LNCaP clone FGC (cell line): ENCODE measurements around the gene SLC6A9.
A peak's percentile ranks its signal among the peaks of the same experiment; 100 is the strongest.

ENCODE experiments used
- DNase-seq: peaks from one replicate; pipeline ENCODE4 v3.0.0-alpha.2; 2011; ENCODE audit warnings: low read depth
- H3K4me3 ChIP-seq: 2 replicates; pipeline ENCODE4 v1.5.1; 2011; ENCODE audit warnings: mild to moderate bottlenecking, low read depth, low read length, control low read depth
- TF ChIP-seq, protein P1 (sequence below): IDR thresholded peaks from 2 replicates; pipeline ENCODE4 v1.5.1; 2012; ENCODE audit warnings: mild to moderate bottlenecking; ENCODE audit not compliant: control insufficient read depth, insufficient read depth; ENCODE audit errors: extremely low read depth

SLC6A9 gene

DNA sequence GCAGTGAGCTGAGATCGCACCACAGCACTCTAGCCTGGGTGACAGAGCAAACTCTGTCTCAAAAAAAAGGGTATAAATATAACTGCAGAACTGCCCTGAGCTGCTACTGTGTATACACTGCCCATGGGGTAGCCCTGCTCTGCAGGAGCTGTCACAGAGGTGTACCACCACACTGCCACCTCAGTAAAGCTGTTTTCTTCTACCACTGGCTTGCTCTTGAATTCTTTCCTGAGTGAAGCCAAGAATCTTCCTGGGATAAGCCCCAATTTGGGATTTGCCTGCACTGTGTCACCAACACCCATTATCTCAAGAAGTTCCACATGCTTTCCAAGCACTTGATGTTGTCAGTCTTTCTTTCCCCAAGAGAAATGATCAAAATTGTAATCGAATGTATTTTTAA is 30.6 kb upstream of the SLC6A9 start:
- H3K4me3 ChIP-seq = no peak overlapping the region
- TF ChIP-seq, protein P1, sequence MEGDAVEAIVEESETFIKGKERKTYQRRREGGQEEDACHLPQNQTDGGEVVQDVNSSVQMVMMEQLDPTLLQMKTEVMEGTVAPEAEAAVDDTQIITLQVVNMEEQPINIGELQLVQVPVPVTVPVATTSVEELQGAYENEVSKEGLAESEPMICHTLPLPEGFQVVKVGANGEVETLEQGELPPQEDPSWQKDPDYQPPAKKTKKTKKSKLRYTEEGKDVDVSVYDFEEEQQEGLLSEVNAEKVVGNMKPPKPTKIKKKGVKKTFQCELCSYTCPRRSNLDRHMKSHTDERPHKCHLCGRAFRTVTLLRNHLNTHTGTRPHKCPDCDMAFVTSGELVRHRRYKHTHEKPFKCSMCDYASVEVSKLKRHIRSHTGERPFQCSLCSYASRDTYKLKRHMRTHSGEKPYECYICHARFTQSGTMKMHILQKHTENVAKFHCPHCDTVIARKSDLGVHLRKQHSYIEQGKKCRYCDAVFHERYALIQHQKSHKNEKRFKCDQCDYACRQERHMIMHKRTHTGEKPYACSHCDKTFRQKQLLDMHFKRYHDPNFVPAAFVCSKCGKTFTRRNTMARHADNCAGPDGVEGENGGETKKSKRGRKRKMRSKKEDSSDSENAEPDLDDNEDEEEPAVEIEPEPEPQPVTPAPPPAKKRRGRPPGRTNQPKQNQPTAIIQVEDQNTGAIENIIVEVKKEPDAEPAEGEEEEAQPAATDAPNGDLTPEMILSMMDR = no peak
- DNase-seq = no peak

DNA sequence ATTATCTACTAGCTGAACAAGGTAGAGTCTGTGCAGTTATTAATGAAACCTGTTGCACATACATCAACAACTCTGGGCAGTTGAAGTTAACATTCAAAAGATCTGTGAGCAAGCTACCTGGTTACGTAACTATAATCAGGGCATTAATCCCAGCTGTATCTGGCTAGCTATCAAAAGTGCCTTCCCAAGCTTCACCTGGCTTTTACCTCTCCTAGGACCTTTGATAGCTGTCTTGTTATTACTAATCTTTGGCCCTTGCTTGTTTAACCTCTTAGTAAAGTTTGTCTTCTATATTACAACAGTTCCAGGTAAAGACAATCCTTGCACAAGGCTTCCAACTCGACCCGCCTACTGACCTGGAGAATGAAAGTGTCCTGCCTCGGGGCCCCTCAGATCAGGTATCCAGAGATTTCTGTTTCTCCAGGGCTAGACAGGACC is 29.6 kb upstream of the SLC6A9 start:
- peak; percentile 7 for DNase-seq
- TF ChIP-seq, protein P1 = no peak

DNA sequence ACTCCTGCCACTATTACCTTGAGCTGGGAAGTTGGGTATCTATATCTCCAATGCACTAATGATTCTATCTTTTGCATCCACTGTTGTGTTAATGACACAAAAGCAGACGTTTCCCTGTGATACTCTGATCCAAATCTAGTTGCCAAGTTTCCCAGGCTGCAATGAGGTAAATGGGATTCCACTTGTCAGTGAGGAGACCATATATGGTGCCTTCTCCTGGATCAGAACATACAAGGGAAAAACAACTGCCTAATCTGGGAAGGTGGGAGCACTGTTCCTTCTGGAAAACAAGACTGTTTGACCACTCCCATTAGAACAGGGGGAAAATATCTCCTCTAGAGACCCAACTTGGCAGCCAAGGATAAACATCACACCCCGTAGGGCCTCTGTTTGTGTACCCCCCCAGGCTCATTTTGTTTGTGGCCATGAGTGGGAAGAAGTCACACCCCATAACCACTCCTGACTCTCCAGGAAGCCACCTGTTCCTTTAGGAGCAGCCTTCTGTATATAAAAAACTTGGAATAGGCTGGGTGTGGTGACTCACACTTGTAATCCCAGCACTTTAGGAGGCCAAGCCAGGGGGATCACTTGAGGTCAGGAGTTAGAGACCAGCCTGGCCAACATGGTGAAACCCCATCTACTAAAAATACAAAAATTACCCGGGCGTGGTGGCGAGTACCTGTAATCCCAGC is 28.5 kb upstream of the SLC6A9 start:
- H3K4me3 ChIP-seq = no peak overlapping the region
- TF ChIP-seq, protein P1 = no peak
- DNase-seq = no peak

More for the DNA sequence above, 29.6 kb upstream of the SLC6A9 start:
- no peak overlapping the region for H3K4me3 ChIP-seq

DNA sequence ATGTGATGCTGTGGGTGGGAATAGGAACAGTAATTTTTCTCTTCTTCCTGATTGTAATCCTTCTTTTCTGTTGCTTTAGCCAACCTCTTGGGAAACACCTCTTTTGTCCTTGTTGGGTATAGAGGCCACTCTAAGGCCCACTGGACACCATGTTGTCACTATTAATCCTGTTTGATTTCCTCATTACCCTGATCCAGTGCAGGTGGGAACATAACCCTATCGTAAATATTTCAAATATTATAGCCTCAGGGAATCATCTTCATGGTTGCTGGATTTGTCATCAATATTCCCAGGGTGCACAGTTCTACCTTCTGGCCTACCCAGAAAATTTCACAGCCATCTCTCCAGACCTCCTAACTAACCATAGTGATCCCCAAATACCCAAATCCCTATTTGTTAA is 27.9 kb upstream of the SLC6A9 start:
- TF ChIP-seq, protein P1 = no peak
- H3K4me3 ChIP-seq = no peak overlapping the region
- no peak for DNase-seq

GRCh38 chr1:44057293-44057692 is 26.0 kb upstream of the SLC6A9 start:
- H3K4me3 ChIP-seq = no peak overlapping the region
- no peak for DNase-seq
- TF ChIP-seq, protein P1 = no peak

DNA sequence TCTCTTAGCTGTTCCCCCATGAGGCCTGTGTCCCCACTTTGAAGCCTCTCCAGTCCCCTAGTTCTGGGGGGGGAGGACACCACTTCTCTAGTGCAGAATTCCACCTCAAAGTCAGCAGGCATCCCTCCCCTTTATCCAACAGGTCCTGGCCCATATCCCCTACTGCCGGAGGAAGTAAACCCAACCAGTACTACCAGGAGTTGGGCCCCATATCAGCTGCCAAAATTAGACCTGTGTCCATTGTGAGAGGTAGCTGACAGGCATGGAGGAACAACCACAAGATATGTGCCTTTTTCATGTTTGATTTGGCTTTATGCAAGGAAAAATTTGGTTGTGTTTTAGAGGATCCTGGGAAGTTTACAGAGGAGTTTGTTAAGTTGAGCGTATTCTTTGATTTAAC is 22.1 kb upstream of the SLC6A9 start:
- no peak overlapping the region for H3K4me3 ChIP-seq
- no peak for DNase-seq
- TF ChIP-seq, protein P1 = no peak

DNA sequence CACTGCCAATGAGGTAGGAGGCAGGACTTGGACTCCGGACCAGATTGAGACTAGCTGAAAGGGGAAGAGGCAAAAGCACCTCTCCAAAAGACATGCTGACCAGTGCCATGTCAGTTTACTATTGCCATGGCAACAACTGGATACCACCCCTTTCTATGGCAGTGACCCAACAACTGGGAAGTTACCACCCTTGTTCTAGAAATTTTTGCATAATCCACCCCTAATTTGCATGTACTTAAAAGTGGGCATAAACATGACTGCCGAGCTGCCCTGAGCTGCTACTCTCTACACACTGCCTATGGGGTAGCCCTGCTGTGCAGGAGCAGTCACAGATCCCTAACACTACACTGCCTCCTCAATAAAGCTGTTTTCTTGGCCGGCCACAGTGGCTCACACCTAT is 19.0 kb upstream of the SLC6A9 start:
- no peak for DNase-seq
- no peak overlapping the region for H3K4me3 ChIP-seq
- TF ChIP-seq, protein P1 = no peak
